C4-2B (cell line): ENCODE results near the gene ROBO3.

Experiments used
- H3K27ac ChIP-seq: fragments of 450-650 bp; 2 replicates; pipeline ENCODE4 v1.5.1; 2017
- ZFX ChIP-seq: fragments of 450-650 bp; IDR thresholded peaks from 2 replicates; pipeline ENCODE4 v1.6.1; 2017
- TF ChIP-seq, protein P1 (sequence below): fragments of 450-650 bp; conservative IDR thresholded peaks from 2 replicates; pipeline ENCODE4 v1.5.1; 2017; ENCODE audit warnings: mild to moderate bottlenecking

The ROBO3 gene, protein sequence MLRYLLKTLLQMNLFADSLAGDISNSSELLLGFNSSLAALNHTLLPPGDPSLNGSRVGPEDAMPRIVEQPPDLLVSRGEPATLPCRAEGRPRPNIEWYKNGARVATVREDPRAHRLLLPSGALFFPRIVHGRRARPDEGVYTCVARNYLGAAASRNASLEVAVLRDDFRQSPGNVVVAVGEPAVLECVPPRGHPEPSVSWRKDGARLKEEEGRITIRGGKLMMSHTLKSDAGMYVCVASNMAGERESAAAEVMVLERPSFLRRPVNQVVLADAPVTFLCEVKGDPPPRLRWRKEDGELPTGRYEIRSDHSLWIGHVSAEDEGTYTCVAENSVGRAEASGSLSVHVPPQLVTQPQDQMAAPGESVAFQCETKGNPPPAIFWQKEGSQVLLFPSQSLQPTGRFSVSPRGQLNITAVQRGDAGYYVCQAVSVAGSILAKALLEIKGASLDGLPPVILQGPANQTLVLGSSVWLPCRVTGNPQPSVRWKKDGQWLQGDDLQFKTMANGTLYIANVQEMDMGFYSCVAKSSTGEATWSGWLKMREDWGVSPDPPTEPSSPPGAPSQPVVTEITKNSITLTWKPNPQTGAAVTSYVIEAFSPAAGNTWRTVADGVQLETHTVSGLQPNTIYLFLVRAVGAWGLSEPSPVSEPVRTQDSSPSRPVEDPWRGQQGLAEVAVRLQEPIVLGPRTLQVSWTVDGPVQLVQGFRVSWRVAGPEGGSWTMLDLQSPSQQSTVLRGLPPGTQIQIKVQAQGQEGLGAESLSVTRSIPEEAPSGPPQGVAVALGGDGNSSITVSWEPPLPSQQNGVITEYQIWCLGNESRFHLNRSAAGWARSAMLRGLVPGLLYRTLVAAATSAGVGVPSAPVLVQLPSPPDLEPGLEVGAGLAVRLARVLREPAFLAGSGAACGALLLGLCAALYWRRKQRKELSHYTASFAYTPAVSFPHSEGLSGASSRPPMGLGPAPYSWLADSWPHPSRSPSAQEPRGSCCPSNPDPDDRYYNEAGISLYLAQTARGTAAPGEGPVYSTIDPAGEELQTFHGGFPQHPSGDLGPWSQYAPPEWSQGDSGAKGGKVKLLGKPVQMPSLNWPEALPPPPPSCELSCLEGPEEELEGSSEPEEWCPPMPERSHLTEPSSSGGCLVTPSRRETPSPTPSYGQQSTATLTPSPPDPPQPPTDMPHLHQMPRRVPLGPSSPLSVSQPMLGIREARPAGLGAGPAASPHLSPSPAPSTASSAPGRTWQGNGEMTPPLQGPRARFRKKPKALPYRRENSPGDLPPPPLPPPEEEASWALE (N-terminal part only)

DNA sequence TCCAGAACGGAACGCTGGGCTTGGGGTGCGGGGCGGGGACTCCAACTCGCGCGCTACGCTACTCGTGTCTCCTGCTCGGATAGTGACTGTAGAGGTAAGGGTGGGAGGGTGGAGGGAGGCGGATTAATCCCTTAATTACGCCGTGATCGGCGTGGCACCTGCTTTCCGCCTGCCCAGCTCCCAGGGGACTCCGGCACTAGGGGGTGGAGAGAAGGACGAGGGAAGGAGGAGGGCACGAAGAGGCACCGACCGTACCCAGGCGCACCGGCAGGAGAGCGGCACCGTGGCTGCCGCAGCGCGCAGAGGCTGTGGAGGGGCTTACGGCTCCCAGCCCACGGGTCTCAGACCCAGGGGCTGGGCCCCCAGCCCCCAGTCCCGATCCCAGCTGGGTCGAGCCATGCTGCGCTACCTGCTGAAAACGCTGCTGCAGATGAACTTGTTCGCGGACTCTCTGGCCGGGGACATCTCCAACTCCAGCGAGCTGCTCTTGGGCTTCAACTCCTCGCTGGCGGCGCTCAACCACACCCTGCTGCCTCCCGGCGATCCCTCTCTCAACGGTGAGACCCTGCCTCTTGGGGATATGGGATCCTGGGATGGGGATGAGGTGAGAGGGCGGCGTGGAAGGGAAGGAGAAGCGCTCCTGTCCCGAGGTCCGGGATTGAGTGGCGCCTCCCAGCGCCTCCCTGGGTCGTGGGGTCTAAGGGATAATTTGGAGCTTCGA is at the start of gene ROBO3:
TSS of gene ROBO3 (plus strand) at position 252 of the 721 bp plus-strand sequence. CDS start at position 398, 146 bp downstream.
- TF ChIP-seq, protein P1, sequence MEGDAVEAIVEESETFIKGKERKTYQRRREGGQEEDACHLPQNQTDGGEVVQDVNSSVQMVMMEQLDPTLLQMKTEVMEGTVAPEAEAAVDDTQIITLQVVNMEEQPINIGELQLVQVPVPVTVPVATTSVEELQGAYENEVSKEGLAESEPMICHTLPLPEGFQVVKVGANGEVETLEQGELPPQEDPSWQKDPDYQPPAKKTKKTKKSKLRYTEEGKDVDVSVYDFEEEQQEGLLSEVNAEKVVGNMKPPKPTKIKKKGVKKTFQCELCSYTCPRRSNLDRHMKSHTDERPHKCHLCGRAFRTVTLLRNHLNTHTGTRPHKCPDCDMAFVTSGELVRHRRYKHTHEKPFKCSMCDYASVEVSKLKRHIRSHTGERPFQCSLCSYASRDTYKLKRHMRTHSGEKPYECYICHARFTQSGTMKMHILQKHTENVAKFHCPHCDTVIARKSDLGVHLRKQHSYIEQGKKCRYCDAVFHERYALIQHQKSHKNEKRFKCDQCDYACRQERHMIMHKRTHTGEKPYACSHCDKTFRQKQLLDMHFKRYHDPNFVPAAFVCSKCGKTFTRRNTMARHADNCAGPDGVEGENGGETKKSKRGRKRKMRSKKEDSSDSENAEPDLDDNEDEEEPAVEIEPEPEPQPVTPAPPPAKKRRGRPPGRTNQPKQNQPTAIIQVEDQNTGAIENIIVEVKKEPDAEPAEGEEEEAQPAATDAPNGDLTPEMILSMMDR = no peak
- no peak for TF ChIP-seq ZFX
- no peak within 1 kb of the TSS for H3K27ac ChIP-seq

DNA sequence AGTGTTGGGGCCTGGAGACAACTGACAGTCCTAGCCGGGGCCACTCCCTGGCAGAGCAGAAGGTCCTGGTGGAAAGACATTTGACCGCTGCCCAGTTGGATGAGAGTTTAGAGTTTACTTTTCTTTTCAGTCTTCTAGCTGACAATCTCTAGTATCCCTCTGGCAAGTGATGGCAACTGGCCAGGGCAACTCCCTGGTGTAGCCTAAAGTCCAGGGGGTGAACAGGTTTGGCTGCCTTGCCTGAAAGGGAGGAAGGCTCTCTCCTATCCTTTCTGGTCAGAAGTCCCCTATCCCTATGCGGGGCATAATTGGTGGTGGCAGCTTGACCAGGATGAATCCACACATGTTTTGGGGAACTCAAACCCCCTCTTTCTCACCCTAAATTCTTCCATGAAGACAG is 48.2 kb upstream of the ROBO3 start:
- H3K27ac ChIP-seq = no peak overlapping the region
- TF ChIP-seq, protein P1 = no peak
- TF ChIP-seq ZFX = no peak

DNA sequence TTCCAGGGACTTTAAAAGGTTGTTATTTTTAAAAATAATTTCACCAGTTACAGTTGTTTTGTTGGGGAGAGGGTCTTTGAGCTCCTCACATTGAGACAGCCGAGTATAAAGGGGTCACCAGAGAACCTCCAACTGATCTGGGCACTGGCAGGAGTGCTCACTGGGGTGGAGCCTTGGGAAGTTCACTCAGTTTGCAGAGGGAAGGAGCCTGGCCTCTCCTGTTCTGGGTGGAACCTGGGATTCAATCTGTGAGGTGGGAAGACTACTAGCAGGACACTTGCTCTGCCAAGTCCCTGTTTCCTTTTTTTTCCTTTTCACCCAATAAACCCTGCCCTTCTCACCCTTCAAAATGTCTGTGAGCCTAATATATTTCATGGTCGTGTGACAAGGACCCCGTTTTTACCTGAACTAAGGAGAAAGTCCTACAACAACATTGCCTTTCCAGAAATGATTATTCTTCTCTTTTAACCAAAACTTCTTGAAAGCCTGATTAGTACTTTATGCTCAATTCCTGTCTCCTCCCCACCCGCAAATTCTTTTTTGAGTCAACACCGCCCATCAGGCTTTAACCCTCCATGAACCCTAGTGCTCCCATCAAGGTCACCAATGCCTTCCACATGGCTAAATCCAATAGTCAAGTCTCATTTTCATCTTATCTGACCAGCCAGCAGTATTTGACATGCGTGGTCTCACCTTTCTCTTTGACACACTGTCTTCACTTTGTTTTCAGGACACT is 43.1 kb upstream of the ROBO3 start:
- TF ChIP-seq ZFX = no peak
- TF ChIP-seq, protein P1 = no peak
- no peak overlapping the region for H3K27ac ChIP-seq

DNA sequence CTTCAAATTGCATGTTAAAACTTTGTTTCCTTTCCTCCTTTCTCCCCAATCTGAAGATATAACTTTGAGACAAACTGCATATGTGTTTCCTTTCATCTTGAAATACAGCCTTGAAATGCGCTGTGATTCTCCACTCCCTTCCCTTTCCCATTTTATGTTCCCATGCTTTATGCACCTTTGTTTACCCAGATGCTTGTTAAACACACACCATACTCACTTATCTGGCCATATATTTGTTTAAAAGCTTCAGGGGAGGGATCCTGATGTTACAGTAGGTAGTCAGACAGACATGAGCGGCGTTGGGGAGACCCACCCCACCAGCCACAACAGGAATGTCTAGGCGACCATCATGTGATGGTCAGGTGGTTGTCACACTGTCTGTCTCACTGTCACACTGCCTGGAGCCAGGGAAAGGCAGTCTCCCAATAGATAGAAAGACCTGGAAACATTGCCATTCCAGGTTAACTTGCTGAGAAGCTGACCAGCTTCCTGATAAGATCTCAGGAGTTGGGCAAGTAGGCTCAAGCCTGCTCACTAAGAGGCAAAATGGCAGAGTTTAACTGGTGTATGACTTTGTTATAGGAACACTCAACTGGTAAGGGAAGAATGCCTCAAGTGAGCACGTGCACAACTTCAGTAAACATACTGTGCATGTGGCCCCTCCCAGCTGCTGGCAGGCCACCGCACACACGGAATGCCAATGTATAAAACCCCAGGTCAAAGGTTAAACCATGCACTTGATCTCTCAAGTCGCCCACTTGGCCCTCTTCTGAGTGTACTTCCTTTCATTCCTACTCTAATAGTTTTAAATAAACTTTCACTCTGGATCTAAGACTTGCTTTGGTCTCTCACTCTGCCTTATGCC is 41.5 kb upstream of the ROBO3 start:
- H3K27ac ChIP-seq = peak overlapping the region; percentile 62

DNA sequence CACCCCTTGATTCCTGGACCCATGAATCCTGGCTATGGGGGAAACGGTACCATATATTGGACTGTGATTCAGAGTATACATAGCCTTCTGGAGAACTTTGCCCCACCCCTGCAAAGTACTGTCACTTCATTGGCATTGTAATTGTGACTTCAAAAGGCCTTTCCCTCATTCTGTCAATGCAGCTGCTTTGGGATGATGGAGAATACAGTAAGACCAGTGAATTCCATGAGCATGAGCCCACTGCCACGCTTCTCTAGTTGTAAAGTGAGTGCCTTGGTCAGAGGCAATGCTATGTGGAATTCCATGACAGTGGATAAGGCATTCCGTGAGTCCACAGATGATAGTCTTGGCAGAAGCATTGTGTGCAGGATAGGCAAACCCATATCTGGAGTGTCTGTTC is 39.4 kb upstream of the ROBO3 start:
- TF ChIP-seq ZFX = no peak
- TF ChIP-seq, protein P1 = no peak
- no peak overlapping the region for H3K27ac ChIP-seq

More for the DNA sequence above, 41.5 kb upstream of the ROBO3 start:
- TF ChIP-seq, protein P1 = no peak
- no peak for TF ChIP-seq ZFX
